Hepatocyte (in vitro differentiated cells): ENCODE results near the gene LRBA.

Experiments
- EZH2 ChIP-seq: fragments of 200-600 bp; sonication (generic); IDR thresholded peaks from 2 replicates; pipeline ENCODE4 v1.6.1; 2016; ENCODE audit warnings: antibody characterized with exemption, mild to moderate bottlenecking, borderline replicate concordance
- TF ChIP-seq, protein P1 (sequence below): fragments of 200-600 bp; sonication (generic); IDR thresholded peaks from 2 replicates; pipeline ENCODE4 v1.5.1; 2016; ENCODE audit warnings: antibody characterized with exemption, mild to moderate bottlenecking; ENCODE audit not compliant: poor library complexity

DNA sequence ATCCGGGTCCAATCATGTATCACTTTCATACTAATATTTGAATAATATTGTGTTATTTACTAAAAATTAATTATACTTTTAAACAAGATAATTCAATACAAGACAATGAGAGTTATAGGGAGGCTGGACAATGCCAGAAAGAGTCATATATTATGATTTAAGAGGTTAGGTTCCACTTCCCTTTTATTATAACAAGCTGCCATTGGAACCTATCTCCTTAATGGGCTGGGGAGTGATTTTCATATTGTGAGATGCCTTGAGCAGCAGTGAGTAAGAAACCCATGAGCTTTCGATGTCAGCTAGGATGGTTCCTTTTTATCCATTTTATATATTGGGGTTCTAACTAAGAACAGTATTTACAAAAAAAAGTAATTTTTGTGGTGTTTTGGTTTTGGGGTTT lies 341.3 kb downstream of the LRBA start:
- TF ChIP-seq, protein P1, sequence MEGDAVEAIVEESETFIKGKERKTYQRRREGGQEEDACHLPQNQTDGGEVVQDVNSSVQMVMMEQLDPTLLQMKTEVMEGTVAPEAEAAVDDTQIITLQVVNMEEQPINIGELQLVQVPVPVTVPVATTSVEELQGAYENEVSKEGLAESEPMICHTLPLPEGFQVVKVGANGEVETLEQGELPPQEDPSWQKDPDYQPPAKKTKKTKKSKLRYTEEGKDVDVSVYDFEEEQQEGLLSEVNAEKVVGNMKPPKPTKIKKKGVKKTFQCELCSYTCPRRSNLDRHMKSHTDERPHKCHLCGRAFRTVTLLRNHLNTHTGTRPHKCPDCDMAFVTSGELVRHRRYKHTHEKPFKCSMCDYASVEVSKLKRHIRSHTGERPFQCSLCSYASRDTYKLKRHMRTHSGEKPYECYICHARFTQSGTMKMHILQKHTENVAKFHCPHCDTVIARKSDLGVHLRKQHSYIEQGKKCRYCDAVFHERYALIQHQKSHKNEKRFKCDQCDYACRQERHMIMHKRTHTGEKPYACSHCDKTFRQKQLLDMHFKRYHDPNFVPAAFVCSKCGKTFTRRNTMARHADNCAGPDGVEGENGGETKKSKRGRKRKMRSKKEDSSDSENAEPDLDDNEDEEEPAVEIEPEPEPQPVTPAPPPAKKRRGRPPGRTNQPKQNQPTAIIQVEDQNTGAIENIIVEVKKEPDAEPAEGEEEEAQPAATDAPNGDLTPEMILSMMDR: no peak
- no peak for TF ChIP-seq EZH2
